Mesodermal cell (in vitro differentiated cells): Measurements from ENCODE around the gene FLVCR2.
"Not testable (repeated sequence)": the region's sequence is repeated elsewhere in the genome, so short reads cannot be mapped to it uniquely, and the experiment has no call there.

Source experiments
- H3K27ac ChIP-seq: 2 replicates; pipeline ENCODE4 v1.7.0; 2013; ENCODE audit warnings: mild to moderate bottlenecking, low read depth, low read length, moderate library complexity; ENCODE audit not compliant: severe bottlenecking
- H3K36me3 ChIP-seq: 2 replicates; pipeline ENCODE4 v1.7.1; 2013; ENCODE audit warnings: mild to moderate bottlenecking, low read length, moderate library complexity; ENCODE audit not compliant: control insufficient read depth, insufficient read depth
- H3K4me1 ChIP-seq: one replicate; pipeline ENCODE4 v1.7.1; 2013; ENCODE audit warnings: mild to moderate bottlenecking, low read length; ENCODE audit not compliant: insufficient read depth, control insufficient read depth, poor library complexity, severe bottlenecking
- H3K4me3 ChIP-seq: 2 replicates; pipeline ENCODE4 v1.7.0; 2013; ENCODE audit warnings: low read length, control low read depth, mild to moderate bottlenecking; ENCODE audit not compliant: insufficient read depth, poor library complexity, severe bottlenecking; ENCODE audit errors: extremely low read depth
- H3K9me3 ChIP-seq: 2 replicates; pipeline ENCODE4 v1.7.1; 2013; ENCODE audit warnings: mild to moderate bottlenecking, low read length, moderate library complexity; ENCODE audit not compliant: control insufficient read depth
- WGBS, 2 experiments: methylation state at CpG; one replicate each; pipeline ENCODE4 v1.1.5; 2013; ENCODE audit warnings: missing lambda C conversion rate in 2 of 2; ENCODE audit not compliant: insufficient coverage in 2 of 2; 5-methylcytosine and 5-hydroxymethylcytosine counted together

The FLVCR2 gene

GRCh38 chr14:75695025-75695424 lies 116.6 kb downstream of the FLVCR2 start:
- H3K4me1 ChIP-seq, H3K4me3 ChIP-seq, H3K27ac ChIP-seq, H3K9me3 ChIP-seq: not testable (repeated sequence)
- WGBS, 2 experiments: 98 to 100% methylated on average over 5 of the region's 6 CpGs
- peaks cover 85% of the 10 kb centered on the region for H3K36me3 ChIP-seq

- peaks cover 6% of the 10 kb centered on the region for H3K9me3 ChIP-seq
- H3K4me1 ChIP-seq: peaks cover 3% of the 10 kb centered on the region
- H3K4me3 ChIP-seq: no peak overlapping the region
- 100% methylated on average over 1 of the region's 1 CpG for WGBS, 2 experiments
- peaks cover 85% of the 10 kb centered on the region for H3K36me3 ChIP-seq
- no peak overlapping the region for H3K27ac ChIP-seq
Measured at GRCh38 chr14:75697386-75697785, 119.0 kb downstream of the FLVCR2 start.
